ENCODE measurements around the gene RSKR.
"Not testable (repeated sequence)": the region's sequence is repeated elsewhere in the genome, so short reads cannot be mapped to it uniquely, and the experiment has no call there.

The RSKR gene

DNA sequence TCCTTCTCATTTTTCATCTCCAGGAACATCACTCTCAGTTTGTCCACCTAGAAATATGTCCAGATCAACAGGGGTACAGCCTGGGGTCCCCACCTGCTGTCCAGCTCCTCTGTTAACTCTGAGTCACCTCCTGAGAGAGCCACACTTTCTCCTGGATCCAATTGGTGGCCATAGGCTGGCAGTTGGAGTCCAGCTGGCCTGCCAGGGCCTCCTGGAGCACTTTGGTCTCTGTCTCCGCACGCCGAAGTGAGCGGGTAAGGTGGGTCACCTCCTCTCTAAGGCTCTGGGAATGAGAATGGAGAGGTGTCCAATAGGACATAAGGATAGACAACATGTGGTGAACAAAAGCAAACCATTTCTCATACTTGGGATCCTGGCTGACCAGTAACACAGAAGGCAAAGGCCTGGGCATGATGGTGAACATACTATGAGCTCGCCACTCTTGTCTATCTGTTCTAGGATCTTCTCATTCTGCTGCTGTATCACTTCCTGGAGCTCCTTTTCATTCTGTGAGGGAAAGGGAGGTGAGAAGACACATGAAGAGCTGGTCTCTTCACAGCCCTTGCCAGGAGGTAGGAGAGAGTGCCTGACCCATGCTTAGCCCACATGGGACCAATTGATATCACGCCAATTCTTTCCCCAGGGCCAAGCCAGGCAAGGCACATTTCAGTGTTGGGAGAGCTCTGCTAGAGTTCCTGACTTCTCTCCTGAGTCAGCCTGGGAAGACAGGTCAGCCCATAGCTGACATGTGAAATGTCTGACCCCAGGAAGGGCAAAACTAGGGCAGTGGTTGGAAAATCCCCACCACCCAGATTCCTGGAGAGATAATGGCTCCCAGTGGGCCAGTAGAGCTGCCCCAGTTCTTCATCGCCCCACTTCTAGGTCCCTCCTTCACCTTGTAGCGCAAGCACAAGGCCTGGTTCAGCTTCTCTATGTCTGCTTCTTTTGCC, 35.5 kb downstream of the RSKR start:
- no peak for DNase-seq (ENCODE audit: low read depth, low spot score)

GRCh38 chr17:28577466-28577824, 36.5 kb downstream of the RSKR start:
- DNase-seq (ENCODE audit: low read depth, low spot score), result no peak

- peak; percentile 73 for DNase-seq (ENCODE audit: low read depth, low spot score)
Observed at GRCh38 chr17:28576758-28577465, 37.1 kb downstream of the RSKR start, which contains the start of gene ALDOC. ALDOC (minus strand) TSS chr17:28576895; CDS start chr17:28575532, 1,363 bp downstream.

DNA sequence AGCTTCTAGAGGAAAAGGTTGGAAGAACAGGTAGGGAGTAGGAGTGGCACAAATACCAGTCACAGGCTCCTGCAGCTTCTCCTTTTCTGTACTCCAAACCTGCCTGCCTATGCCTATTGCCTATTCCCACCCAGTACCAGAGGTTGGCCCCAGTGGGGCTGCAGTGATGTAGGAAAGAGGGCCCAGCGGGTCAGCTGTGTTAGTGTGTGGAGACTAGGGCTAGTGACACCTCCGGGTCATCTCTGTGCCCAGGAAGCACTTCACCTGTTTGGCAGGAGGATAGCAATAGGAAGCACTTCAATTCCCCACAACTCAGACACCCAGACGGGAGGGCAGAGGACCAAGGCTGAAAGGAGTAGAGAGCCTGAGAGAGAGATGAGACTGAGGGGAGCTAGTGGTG, 38.0 kb downstream of the RSKR start:
- DNase-seq (ENCODE audit: low read depth, low spot score), result not testable (repeated sequence)

DNA sequence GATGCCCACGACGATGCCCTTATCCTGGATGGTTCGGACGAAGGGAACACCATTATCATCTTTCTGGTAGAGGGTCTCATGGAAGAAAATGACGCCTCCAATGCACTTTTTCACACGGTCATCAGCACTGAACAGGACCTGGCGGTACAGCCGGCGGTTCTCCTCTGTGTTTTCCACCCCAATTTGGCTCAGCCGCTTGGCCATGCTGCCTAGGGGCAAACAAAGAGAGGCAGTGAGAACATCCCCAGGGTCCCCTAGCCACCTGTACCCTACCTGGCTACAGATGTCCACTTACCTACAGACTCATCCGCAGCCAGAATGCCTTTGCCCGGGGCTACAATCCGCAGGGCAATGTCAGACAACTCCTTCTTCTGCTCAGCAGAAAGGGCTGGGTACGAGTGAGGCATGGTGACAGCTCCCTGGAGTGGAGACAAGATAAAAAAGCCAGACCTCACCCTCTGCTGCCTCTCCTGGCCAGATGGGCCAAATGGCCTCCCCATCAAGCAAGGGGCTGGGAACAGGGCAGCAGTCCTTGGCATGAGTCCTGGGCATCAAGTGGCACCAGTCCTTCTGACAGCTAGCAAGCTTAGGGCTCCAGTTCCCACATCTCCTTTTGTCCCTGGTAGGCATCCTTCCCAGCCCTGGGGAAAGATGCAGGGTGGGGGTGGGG, 38.7 kb downstream of the RSKR start:
- no peak for DNase-seq (ENCODE audit: low read depth, low spot score)

DNA sequence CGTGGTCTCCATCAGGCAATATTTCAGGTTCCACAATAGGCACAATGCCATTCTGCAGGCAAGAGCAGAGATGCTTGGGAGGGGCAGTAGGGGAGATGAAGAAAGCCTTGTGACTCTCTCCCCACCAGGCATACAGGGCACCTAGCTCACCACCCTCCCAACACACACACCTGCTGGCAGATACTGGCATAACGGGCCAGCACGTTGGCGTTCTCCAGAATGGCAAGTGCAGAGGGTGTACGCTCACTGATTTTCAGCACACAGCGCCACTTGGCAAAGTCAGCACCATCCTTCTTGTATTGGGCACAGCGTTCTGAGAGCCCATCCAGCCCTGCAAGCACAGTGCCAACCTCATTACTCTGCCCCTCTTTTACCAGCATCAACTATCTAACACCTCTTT, 39.5 kb downstream of the RSKR start:
- DNase-seq (ENCODE audit: low read depth, low spot score), result no peak

- no peak for DNase-seq (ENCODE audit: low read depth, low spot score)
Observed at GRCh38 chr17:28573966-28574480, 40.0 kb downstream of the RSKR start.

DNA sequence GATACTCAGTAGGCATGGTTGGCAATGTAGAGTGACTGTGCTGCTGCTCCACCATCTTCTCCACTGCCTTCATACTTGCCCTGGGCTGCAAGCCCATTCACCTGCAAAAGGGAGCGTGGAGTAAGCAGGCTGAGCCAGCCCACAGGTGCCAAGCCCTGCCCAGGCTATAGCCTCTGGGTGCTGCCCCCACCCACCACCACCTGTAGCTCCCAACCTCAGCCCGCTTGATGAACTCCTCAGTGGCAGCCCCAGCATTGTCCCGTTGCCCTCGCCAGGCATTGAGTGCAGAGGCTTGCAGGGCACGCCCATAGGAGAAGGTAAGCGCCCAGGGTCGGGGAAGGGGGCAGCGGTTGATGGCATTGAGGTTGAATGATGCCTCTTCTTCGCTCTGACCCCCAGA, 40.5 kb downstream of the RSKR start:
- DNase-seq (ENCODE audit: low read depth, low spot score), result no peak

DNA sequence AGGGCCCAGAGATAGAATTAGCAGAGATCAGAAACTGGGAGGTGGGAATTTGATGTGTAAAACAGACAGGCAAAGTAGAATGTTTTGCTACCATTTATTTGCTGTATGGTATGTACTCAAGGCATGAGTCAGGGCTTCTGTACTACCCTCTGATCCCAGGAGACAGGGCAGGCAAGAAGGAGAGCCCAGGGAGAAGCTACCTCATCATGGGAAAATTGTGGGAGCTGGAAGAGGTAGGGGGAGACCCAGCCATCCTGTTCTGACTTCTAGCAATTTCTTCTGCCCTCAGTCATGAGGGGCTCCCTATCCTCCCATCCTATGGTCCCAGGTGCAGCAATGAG, 41.0 kb downstream of the RSKR start:
- DNase-seq (ENCODE audit: low read depth, low spot score), result no peak

GRCh38 chr17:28572259-28573039, 41.5 kb downstream of the RSKR start:
- no peak for DNase-seq (ENCODE audit: low read depth, low spot score)

DNA sequence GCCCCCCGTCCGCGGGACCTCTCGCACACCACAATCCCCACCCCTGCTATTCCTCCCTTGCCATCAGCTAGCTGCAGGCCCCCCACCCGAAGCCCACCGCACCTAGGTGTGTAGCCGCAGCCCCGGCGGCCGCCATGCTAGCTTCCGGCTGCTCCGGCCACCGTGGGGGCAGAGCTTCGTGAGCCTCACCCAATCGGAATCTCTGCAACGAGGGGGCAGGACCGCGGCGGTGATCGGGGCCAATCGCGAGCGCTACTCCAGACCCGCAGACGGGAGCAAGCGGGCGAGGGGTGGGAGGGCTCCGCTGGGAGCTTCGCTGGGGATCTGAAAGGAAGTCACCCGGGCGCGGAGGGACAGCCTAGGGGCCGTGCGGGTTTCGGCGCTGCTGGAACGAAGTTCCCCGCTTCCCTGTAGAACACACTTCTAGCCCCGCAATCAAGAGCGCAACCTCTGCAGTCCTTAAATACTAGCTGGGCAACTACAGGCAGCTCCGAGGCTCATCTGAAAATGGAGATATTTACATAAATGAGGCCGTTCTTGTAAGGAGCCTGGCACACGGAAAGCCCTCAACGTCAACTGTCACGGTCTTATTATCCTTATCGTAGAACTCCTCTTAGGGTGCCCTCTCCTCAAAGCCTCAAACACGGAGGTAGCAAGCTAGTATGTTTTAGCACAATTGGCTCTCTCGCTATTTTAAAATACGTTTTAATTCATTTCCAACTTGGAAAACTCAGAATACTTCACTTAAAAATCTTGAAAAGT, 42.4 kb downstream of the RSKR start, which contains the start of gene PIGS:
Gene PIGS (minus strand): TSS at position 164 of the 762 bp plus-strand sequence. CDS start 28 bp downstream, at position 136.
- DNase-seq (ENCODE audit: low read depth, low spot score), result peak; percentile 73

- no peak for DNase-seq (ENCODE audit: low read depth, low spot score)
Observed at GRCh38 chr17:28570716-28571360, 43.1 kb downstream of the RSKR start.

GRCh38 chr17:28569446-28569845, 44.5 kb downstream of the RSKR start:
- no peak for DNase-seq (ENCODE audit: low read depth, low spot score)

- no peak for DNase-seq (ENCODE audit: low read depth, low spot score)
Observed at GRCh38 chr17:28567604-28568003, 46.4 kb downstream of the RSKR start.

- no peak for DNase-seq (ENCODE audit: low read depth, low spot score)
Observed at GRCh38 chr17:28563475-28563874, 50.5 kb downstream of the RSKR start.
